T-helper 9 cell (primary cell): ENCODE measurements around the gene HMGN3.
A peak's percentile ranks its signal among the peaks of the same experiment; 100 is the strongest.
"Not testable (repeated sequence)": the region's sequence is repeated elsewhere in the genome, so short reads cannot be mapped to it uniquely, and the experiment has no call there.

Experiments used
- DNase-seq: peaks from one replicate; pipeline ENCODE4 v3.0.0-alpha.2; 2020
- total RNA-seq, 2 donors: gene quantifications; one replicate each; lab custom pipeline; 2026; lab: John Stamatoyannopoulos, UW

Gene HMGN3
- total RNA-seq, result 23.7 to 31.2 reads per million in 2 donors

GRCh38 chr6:79234150-79235022 is at the start of gene HMGN3:
TSS of gene HMGN3 (minus strand) at chr6:79234682.
- DNase-seq, result peak; percentile 80

GRCh38 chr6:79280756-79281155 is 46.3 kb upstream of the HMGN3 start:
- DNase-seq, result no peak

GRCh38 chr6:79277109-79277508 is 42.6 kb upstream of the HMGN3 start:
- DNase-seq, result no peak

GRCh38 chr6:79269877-79270276 is 35.4 kb upstream of the HMGN3 start:
- DNase-seq, result no peak

GRCh38 chr6:79267128-79267527 is 32.6 kb upstream of the HMGN3 start:
- DNase-seq, result no peak

- DNase-seq, result no peak
Measured at GRCh38 chr6:79266051-79266450, 31.6 kb upstream of the HMGN3 start.

- DNase-seq, result no peak
Measured at GRCh38 chr6:79263359-79263758, 28.9 kb upstream of the HMGN3 start.

- no peak for DNase-seq
Measured at GRCh38 chr6:79261666-79262065, 27.2 kb upstream of the HMGN3 start.

- DNase-seq, result no peak
Measured at GRCh38 chr6:79260772-79261171, 26.3 kb upstream of the HMGN3 start.

GRCh38 chr6:79257381-79258205 is 23.1 kb upstream of the HMGN3 start:
- DNase-seq, result no peak

- not testable (repeated sequence) for DNase-seq
Measured at GRCh38 chr6:79256770-79257169, 22.3 kb upstream of the HMGN3 start.

GRCh38 chr6:79255086-79255485 is 20.6 kb upstream of the HMGN3 start:
- DNase-seq, result not testable (repeated sequence)

- DNase-seq, result no peak
Measured at GRCh38 chr6:79250559-79250958, 16.1 kb upstream of the HMGN3 start.

- DNase-seq, result no peak
Measured at GRCh38 chr6:79250107-79250514, 15.6 kb upstream of the HMGN3 start.

- DNase-seq, result no peak
Measured at GRCh38 chr6:79249136-79249535, 14.7 kb upstream of the HMGN3 start.

GRCh38 chr6:79246891-79247290 is 12.4 kb upstream of the HMGN3 start:
- DNase-seq, result no peak

- DNase-seq, result no peak
Measured at GRCh38 chr6:79241228-79241627, 6.7 kb upstream of the HMGN3 start.

GRCh38 chr6:79240509-79240908 is 6.0 kb upstream of the HMGN3 start:
- no peak for DNase-seq

GRCh38 chr6:79239536-79240168 is 5.2 kb upstream of the HMGN3 start:
- no peak for DNase-seq

GRCh38 chr6:79238919-79239318 is 4.4 kb upstream of the HMGN3 start:
- DNase-seq, result no peak

- no peak for DNase-seq
Measured at GRCh38 chr6:79236711-79237110, 2.2 kb upstream of the HMGN3 start.

GRCh38 chr6:79233611-79234149 is 802 bp downstream of the HMGN3 start:
- DNase-seq, result peak; percentile 47
